ENCODE data around the gene SLC25A47.

GRCh38 chr14:100361626-100362025 is 38.5 kb downstream of the SLC25A47 start:
- TF ChIP-seq CTCF (IDR thresholded peaks at IDR 0.05; ENCODE audit: borderline replicate concordance, extremely low read depth, low read length, poor library complexity, severe bottlenecking) (no peak), EZH2 (IDR thresholded peaks at IDR 0.05; ENCODE audit: borderline replicate concordance, low read depth, low read length, severe bottlenecking) (no peak)
